OCI-LY1 (cell line): ENCODE data around the gene SPRED2.
"Not testable (repeated sequence)": the region's sequence is repeated elsewhere in the genome, so short reads cannot be mapped to it uniquely, and the experiment has no call there.

Experiments used
- H2AFZ ChIP-seq: fragments of 200-600 bp; sonication (generic), shearing (Covaris generic); 2 replicates; pipeline ENCODE4 v1.6.0; 2014; ENCODE audit warnings: antibody characterized with exemption, mild to moderate bottlenecking, low read length
- H3F3A ChIP-seq: fragments of 200-600 bp; sonication (generic), shearing (Covaris generic); 2 replicates; pipeline ENCODE4 v1.6.0; 2014; ENCODE audit warnings: mild to moderate bottlenecking, antibody characterized with exemption, low read length, moderate library complexity; ENCODE audit not compliant: insufficient read depth
- H3K27ac ChIP-seq: fragments of 200-600 bp; sonication (generic); 2 replicates; pipeline ENCODE4 v1.5.1; 2014; ENCODE audit warnings: low read length, mixed run types, mild to moderate bottlenecking, low read depth; ENCODE audit not compliant: poor library complexity, severe bottlenecking
- H3K27me3 ChIP-seq: fragments of 200-600 bp; sonication (generic); 2 replicates; pipeline ENCODE4 v1.6.0; 2014; ENCODE audit warnings: antibody characterized with exemption, mild to moderate bottlenecking, low read length, moderate library complexity; ENCODE audit not compliant: insufficient read depth
- H3K36me3 ChIP-seq: fragments of 200-600 bp; sonication (generic); 2 replicates; pipeline ENCODE4 v1.6.1; 2014; ENCODE audit warnings: mild to moderate bottlenecking, antibody characterized with exemption, low read length, moderate library complexity, mixed read lengths; ENCODE audit not compliant: insufficient read depth
- H3K4me1 ChIP-seq: fragments of 200-600 bp; sonication (generic); 2 replicates; pipeline ENCODE4 v1.5.1; 2014; ENCODE audit warnings: mild to moderate bottlenecking, low read length, moderate library complexity; ENCODE audit not compliant: insufficient read depth, severe bottlenecking
- H3K4me2 ChIP-seq: fragments of 200-600 bp; sonication (generic), shearing (Covaris generic); 2 replicates; pipeline ENCODE4 v1.6.1; 2014; ENCODE audit warnings: low read length
- H3K4me3 ChIP-seq: fragments of 200-600 bp; sonication (generic); 2 replicates; pipeline ENCODE4 v1.5.1; 2014; ENCODE audit warnings: low read length, low read depth, mild to moderate bottlenecking, mixed read lengths; ENCODE audit not compliant: poor library complexity, severe bottlenecking
- H3K79me2 ChIP-seq: fragments of 200-600 bp; shearing (Covaris generic); 2 replicates; pipeline ENCODE4 v1.6.1; 2016; ENCODE audit warnings: mixed run types, low read length, mixed read lengths; ENCODE audit not compliant: insufficient read depth
- H3K9ac ChIP-seq: fragments of 200-600 bp; sonication (generic), shearing (Covaris generic); 2 replicates; pipeline ENCODE4 v1.6.1; 2014; ENCODE audit warnings: mild to moderate bottlenecking, low read length, mixed read lengths
- H3K9me2 ChIP-seq: fragments of 200-600 bp; sonication (generic), shearing (Covaris generic); 2 replicates; pipeline ENCODE4 v1.6.1; 2014; ENCODE audit warnings: low read depth, mild to moderate bottlenecking, low read length, mixed read lengths
- H3K9me3 ChIP-seq: fragments of 200-600 bp; shearing (Covaris generic); 2 replicates; pipeline ENCODE4 v1.6.1; 2014; ENCODE audit warnings: low read length, mixed read lengths
- H4K20me1 ChIP-seq: fragments of 200-600 bp; sonication (generic), shearing (Covaris generic); 2 replicates; pipeline ENCODE4 v1.6.0; 2016; ENCODE audit warnings: mild to moderate bottlenecking, low read length; ENCODE audit not compliant: insufficient read depth
- EZH2 ChIP-seq: fragments of 200-600 bp; sonication (generic), shearing (Covaris generic); IDR thresholded peaks from 2 replicates; pipeline ENCODE4 v1.8.0; 2017; ENCODE audit warnings: borderline replicate concordance, mixed run types, mild to moderate bottlenecking, antibody characterized with exemption, low read length, moderate library complexity, mixed read lengths
- TF ChIP-seq, protein P1 (sequence below): fragments of 200-600 bp; sonication (generic), shearing (Covaris generic); IDR thresholded peaks from 2 replicates; pipeline ENCODE4 v1.5.1; 2017; ENCODE audit warnings: mild to moderate bottlenecking, antibody characterized with exemption, low read length, moderate library complexity, mixed read lengths

SPRED2 gene

GRCh38 chr2:65340898-65341681, 91.3 kb downstream of the SPRED2 start:
- Histone ChIP-seq H3K4me3 (no peak overlapping the region), H3F3A (no peaks in the 10 kb centered on the region), H3K9me2 (no peaks in the 10 kb centered on the region), H3K27ac (no peak overlapping the region), H3K4me1 (peaks cover 20% of the 10 kb centered on the region), H4K20me1 (no peaks in the 10 kb centered on the region), H3K4me2 (no peak overlapping the region), H3K79me2 (0 out of 2 replicates have a peak, but pooled peaks cover 5% of the 10 kb centered on the region), H2AFZ (no peak overlapping the region), H3K36me3 (peaks cover 24% of the 10 kb centered on the region), H3K9ac (no peak overlapping the region), H3K27me3 (no peaks in the 10 kb centered on the region), H3K9me3 (no peaks in the 10 kb centered on the region)
- TF ChIP-seq, protein P1, sequence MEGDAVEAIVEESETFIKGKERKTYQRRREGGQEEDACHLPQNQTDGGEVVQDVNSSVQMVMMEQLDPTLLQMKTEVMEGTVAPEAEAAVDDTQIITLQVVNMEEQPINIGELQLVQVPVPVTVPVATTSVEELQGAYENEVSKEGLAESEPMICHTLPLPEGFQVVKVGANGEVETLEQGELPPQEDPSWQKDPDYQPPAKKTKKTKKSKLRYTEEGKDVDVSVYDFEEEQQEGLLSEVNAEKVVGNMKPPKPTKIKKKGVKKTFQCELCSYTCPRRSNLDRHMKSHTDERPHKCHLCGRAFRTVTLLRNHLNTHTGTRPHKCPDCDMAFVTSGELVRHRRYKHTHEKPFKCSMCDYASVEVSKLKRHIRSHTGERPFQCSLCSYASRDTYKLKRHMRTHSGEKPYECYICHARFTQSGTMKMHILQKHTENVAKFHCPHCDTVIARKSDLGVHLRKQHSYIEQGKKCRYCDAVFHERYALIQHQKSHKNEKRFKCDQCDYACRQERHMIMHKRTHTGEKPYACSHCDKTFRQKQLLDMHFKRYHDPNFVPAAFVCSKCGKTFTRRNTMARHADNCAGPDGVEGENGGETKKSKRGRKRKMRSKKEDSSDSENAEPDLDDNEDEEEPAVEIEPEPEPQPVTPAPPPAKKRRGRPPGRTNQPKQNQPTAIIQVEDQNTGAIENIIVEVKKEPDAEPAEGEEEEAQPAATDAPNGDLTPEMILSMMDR, result no peak
- no peak for TF ChIP-seq EZH2

DNA sequence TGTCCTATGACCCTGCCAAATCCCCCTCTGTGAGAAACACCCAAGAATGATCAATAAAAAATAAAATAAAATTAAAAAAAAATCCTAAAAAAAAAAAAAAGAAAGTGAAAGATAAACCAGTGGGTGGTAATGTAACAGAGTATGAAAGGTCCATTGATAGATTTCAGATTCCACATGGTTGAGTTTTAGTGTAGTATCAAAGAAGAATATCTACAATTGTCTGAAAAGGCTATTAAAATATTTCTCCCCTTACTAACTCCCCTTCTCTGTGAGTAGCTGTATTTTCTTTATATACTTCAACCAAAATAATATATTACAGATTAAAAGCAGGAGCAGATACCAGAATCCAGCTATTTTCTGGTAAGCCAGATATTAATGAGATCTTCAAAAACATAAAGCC, 92.8 kb downstream of the SPRED2 start:
- H2AFZ ChIP-seq, result no peak overlapping the region
- no peaks in the 10 kb centered on the region for H3K9me2 ChIP-seq
- no peaks in the 10 kb centered on the region for H3K27me3 ChIP-seq
- peaks cover 32% of the 10 kb centered on the region for H3K36me3 ChIP-seq
- no peak overlapping the region for H3K9ac ChIP-seq
- H3K4me2 ChIP-seq, result no peak overlapping the region
- H4K20me1 ChIP-seq, result no peaks in the 10 kb centered on the region
- no peaks in the 10 kb centered on the region for H3F3A ChIP-seq
- peaks cover 5% of the 10 kb centered on the region for H3K4me1 ChIP-seq
- no peak for TF ChIP-seq EZH2
- TF ChIP-seq, protein P1, result no peak
- no peak overlapping the region for H3K4me3 ChIP-seq
- H3K79me2 ChIP-seq, result no peaks in the 10 kb centered on the region
- no peaks in the 10 kb centered on the region for H3K9me3 ChIP-seq
- no peak overlapping the region for H3K27ac ChIP-seq

DNA sequence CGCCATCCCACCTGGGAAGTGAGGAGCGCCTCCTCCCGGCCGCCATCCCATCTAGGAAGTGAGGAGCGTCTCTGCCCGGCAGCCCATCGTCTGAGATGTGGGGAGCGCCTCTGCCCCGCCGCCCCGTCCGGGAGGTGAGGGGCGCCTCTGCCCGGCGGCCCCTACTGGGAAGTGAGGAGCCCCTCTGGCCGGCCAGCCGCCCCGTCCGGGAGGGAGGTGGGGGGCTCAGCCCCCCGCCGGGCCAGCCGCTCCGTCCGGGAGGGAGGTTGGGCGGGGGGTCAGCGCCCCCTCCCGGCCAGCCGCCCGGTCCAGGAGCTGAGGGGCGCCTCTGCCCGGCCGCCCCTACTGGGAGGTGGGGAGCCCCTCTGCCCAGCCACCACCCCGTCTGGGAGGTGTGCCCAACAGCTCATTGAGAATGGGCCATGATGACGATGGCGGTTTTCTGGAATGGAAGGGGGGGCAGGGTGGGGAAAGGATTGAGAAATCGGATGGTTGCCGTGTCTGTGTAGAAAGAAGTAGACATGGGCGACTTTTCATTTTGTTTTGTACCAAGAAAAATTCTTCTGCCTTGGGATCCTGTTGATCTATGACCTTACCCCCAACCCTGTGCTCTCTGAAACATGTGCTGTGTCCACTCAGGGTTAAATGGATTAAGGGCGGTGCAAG, 93.4 kb downstream of the SPRED2 start:
- H3K4me2 ChIP-seq, H3K4me3 ChIP-seq, H3K9me3 ChIP-seq, H3K4me1 ChIP-seq, H4K20me1 ChIP-seq, H3K79me2 ChIP-seq, H3K9ac ChIP-seq, H2AFZ ChIP-seq, H3F3A ChIP-seq, H3K27me3 ChIP-seq, H3K9me2 ChIP-seq, H3K27ac ChIP-seq: not testable (repeated sequence)
- H3K36me3 ChIP-seq, result peaks cover 39% of the 10 kb centered on the region

- not testable (repeated sequence) for H3K27me3 ChIP-seq, H3K4me1 ChIP-seq, H4K20me1 ChIP-seq, H3K9ac ChIP-seq, H3K4me3 ChIP-seq, H3K9me3 ChIP-seq, H3K27ac ChIP-seq, H3F3A ChIP-seq, H3K4me2 ChIP-seq, H3K9me2 ChIP-seq, H2AFZ ChIP-seq, H3K79me2 ChIP-seq
- H3K36me3 ChIP-seq, result peaks cover 42% of the 10 kb centered on the region
These were observed 94.5 kb downstream of the SPRED2 start for GRCh38 chr2:65337915-65338314.
